HUES64 (cell line): ENCODE measurements around the gene ZNF57.
"Not testable (repeated sequence)": the region's sequence is repeated elsewhere in the genome, so short reads cannot be mapped to it uniquely, and the experiment has no call there.

Experiments used
- H3K27ac ChIP-seq: 2 replicates; pipeline ENCODE4 v1.7.0; 2013; ENCODE audit warnings: low read depth, low read length, inconsistent platforms
- H3K27me3 ChIP-seq: 2 replicates; pipeline ENCODE4 v1.6.1; 2013; ENCODE audit warnings: mild to moderate bottlenecking, low read length; ENCODE audit not compliant: insufficient read depth
- H3K36me3 ChIP-seq: 2 replicates; pipeline ENCODE4 v1.6.1; 2013; ENCODE audit warnings: mild to moderate bottlenecking, low read length; ENCODE audit not compliant: insufficient read depth
- H3K4me1 ChIP-seq: 2 replicates; pipeline ENCODE4 v1.6.1; 2013; ENCODE audit warnings: mild to moderate bottlenecking, low read length, moderate library complexity; ENCODE audit not compliant: insufficient read depth
- H3K4me3 ChIP-seq: 2 replicates; pipeline ENCODE4 v1.5.1; 2013; ENCODE audit warnings: mild to moderate bottlenecking, low read length, moderate library complexity
- H3K9ac ChIP-seq: 2 replicates; pipeline ENCODE4 v1.6.1; 2013; ENCODE audit warnings: mild to moderate bottlenecking, low read depth, low read length
- H3K9me3 ChIP-seq: 2 replicates; pipeline ENCODE4 v1.6.1; 2013; ENCODE audit warnings: low read depth, low read length; ENCODE audit not compliant: insufficient read depth
- WGBS: fragments of 150-250, 120-280 bp; methylation state at CpG from one replicate; pipeline ENCODE4 v1.1.7; 2013; ENCODE audit warnings: missing lambda C conversion rate; 5-methylcytosine and 5-hydroxymethylcytosine counted together

The ZNF57 gene

GRCh38 chr19:2902590-2903218, 2.0 kb downstream of the ZNF57 start:
- Histone ChIP-seq H3K27me3 (no peaks in the 10 kb centered on the region), H3K36me3 (no peaks in the 10 kb centered on the region), H3K4me1 (peaks cover 4% of the 10 kb centered on the region; the same call in 1 of the 2 replicates), H3K9ac (no peak overlapping the region), H3K9me3 (no peaks in the 10 kb centered on the region), H3K4me3 (no peak overlapping the region), H3K27ac (no peak overlapping the region)
- WGBS, result 83% methylated on average over 13 of the region's 13 CpGs

DNA sequence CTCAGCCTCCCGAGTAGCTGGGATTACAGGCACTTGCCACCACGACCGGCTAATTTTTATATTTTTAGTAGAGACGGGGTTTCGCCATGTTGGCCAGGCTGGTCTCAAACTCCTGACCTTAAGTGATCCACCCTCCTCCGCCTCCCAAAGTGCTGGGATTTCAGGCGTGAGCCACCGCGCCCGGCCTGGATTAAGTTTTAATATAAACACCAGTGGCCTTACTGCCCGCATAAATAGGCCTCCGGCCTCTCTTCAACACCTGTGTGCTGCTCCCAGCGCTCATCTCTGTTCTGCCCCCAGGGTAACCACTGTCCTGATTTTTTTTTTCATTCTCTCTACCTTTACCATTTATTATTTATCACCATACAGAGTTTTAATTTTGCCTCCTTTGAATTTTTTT, 2.6 kb downstream of the ZNF57 start:
- not testable (repeated sequence) for H3K4me3 ChIP-seq, H3K9ac ChIP-seq, H3K4me1 ChIP-seq, H3K27ac ChIP-seq, H3K36me3 ChIP-seq, H3K9me3 ChIP-seq, H3K27me3 ChIP-seq
- 97% methylated on average over 13 of the region's 13 CpGs for WGBS

DNA sequence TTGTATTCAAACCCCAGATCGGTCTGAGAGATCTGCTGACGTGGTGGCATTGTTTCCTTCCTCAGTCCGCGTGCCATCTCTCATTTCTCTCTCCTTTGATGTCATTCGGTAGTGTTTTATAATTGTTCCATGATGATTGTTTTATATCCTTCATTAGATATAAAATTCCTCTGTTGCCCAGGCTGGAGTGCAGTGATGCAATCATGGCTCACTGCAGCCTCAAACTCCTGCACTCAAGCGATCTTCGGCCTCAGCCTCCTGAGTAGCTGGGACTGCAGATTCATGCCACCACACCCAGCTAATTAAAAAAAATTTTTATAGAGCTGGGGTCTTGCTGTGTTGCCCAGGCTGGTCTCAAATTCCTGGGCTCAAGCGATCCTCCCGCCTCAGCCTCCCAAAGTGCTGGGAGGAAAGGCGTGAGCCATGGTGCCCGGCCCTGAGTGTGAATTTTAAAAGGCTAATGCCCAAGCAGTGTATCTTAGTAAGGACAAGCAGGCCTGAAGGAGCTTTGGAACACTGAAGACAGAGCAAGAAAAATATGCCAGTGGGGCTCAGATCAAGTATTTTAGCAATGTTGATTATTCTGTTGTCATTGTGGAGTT, 5.3 kb downstream of the ZNF57 start:
- Histone ChIP-seq H3K27me3 (no peaks in the 10 kb centered on the region), H3K9ac (no peak overlapping the region), H3K36me3 (no peaks in the 10 kb centered on the region), H3K4me3 (no peak overlapping the region), H3K27ac (no peak overlapping the region), H3K9me3 (no peaks in the 10 kb centered on the region), H3K4me1 (peaks cover 4% of the 10 kb centered on the region; the same call in 1 of the 2 replicates)
- 97% methylated on average over 9 of the region's 11 CpGs for WGBS

- H3K4me3 ChIP-seq, result no peak overlapping the region
- H3K4me1 ChIP-seq, result peaks cover 4% of the 10 kb centered on the region; the same call in 1 of the 2 replicates
- H3K36me3 ChIP-seq, result no peaks in the 10 kb centered on the region
- no peak overlapping the region for H3K27ac ChIP-seq
- no peaks in the 10 kb centered on the region for H3K9me3 ChIP-seq
- peak overlapping the region; percentile 31; the same call in 1 of the 2 replicates for H3K9ac ChIP-seq
- no peaks in the 10 kb centered on the region for H3K27me3 ChIP-seq
- WGBS, result 91% methylated on average over 20 of the region's 20 CpGs
Measured at GRCh38 chr19:2906631-2907195, 6.0 kb downstream of the ZNF57 start.

DNA sequence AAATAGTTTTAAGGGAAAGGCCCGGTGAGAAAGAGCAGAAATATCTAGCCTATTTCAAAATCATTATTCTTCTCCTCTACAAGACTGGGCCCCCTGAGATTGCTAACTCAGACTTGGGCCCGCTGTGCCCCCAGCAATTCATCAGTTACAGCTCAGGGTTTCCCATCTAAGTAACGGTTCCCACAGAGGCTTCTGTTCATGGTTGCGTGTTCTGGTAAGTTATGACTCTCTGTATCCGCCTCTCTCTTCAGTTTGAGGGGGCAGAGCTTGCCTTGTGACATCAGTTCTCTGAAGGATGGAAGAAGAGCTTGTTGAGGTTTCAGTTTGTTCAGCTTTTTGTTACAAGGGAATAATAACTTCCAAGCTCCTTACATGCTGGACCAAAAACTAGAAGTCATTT, 11.6 kb downstream of the ZNF57 start:
- H3K4me1 ChIP-seq, result no peaks in the 10 kb centered on the region
- H3K27ac ChIP-seq, result no peak overlapping the region
- no peak overlapping the region for H3K4me3 ChIP-seq
- H3K36me3 ChIP-seq, result peaks cover 26% of the 10 kb centered on the region
- WGBS, result 96% methylated on average over 5 of the region's 5 CpGs
- no peaks in the 10 kb centered on the region for H3K27me3 ChIP-seq
- peaks cover 23% of the 10 kb centered on the region for H3K9me3 ChIP-seq
- no peak overlapping the region for H3K9ac ChIP-seq

DNA sequence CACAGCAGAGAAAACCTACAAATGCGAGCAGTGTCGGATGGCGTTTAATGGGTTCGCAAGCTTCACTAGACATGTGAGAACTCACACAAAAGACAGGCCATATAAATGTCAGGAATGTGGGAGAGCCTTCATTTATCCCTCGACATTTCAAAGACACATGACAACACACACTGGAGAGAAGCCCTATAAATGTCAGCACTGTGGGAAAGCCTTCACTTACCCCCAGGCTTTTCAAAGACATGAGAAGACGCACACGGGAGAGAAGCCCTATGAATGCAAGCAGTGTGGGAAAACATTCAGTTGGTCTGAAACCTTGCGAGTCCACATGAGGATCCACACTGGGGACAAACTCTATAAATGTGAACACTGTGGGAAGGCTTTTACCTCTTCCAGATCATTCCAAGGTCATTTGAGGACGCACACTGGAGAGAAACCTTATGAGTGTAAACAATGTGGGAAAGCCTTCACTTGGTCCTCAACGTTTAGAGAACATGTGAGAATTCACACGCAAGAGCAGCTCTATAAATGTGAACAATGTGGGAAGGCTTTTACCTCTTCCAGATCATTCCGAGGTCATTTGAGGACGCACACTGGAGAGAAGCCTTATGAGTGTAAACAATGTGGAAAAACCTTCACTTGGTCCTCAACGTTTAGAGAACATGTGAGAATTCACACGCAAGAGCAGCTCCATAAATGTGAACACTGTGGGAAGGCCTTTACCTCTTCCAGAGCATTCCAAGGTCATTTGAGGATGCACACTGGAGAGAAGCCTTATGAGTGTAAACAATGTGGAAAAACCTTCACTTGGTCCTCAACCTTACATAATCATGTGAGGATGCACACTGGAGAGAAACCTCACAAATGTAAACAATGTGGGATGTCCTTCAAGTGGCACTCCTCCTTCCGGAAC, 16.8 kb downstream of the ZNF57 start:
- no peak overlapping the region for H3K4me3 ChIP-seq
- no peaks in the 10 kb centered on the region for H3K4me1 ChIP-seq
- no peak overlapping the region for H3K27ac ChIP-seq
- peaks cover 47% of the 10 kb centered on the region for H3K36me3 ChIP-seq
- no peaks in the 10 kb centered on the region for H3K27me3 ChIP-seq
- WGBS, result 97% methylated on average over 16 of the region's 16 CpGs
- no peak overlapping the region for H3K9ac ChIP-seq
- peaks cover 37% of the 10 kb centered on the region for H3K9me3 ChIP-seq

DNA sequence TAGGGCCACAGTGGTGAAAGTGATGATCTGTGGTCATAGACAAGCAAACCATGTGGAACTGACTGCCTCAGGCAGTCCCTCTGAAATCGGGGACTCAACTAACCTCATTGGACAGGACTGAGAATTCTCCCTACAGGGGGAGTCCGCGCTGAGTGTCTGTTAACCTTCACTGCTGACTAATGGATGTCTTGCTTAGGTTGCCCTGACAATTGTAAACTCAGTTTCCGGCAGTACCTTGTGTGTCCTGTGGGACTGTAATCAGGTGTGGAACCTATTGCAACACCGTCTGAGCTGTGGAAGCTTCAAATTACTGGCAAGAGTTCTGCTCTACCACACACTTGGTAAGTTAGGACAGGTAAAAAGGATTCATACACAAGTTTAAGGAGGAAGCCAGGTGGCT, 22.3 kb downstream of the ZNF57 start:
- Histone ChIP-seq H3K9ac (no peak overlapping the region), H3K36me3 (peaks cover 19% of the 10 kb centered on the region), H3K4me3 (no peak overlapping the region), H3K4me1 (peaks cover 8% of the 10 kb centered on the region; the same call in 1 of the 2 replicates), H3K9me3 (peaks cover 11% of the 10 kb centered on the region; the same call in 1 of the 2 replicates), H3K27me3 (no peaks in the 10 kb centered on the region), H3K27ac (no peak overlapping the region)
- 76% methylated on average over 5 of the region's 5 CpGs for WGBS

DNA sequence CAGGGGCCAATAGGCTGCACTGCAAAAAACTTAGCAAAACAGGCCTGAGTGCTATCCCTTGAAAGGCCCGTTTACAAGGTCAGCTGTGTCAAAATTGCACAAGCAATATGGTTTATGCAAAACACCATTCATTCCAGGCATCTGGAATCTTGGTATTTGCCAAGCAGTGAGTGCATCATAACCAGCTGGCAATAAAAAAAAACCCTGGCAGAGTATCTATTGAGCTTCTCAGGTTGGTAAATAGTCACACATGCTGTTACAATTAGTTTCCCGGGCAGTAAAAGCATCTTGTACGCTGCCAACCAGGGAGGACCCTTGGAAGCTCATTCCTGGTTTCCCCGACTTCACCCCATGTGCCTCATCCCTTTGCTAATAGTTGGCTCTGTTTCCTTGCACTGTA, 22.8 kb downstream of the ZNF57 start:
- H3K9me3 ChIP-seq, result peaks cover 6% of the 10 kb centered on the region; the same call in 1 of the 2 replicates
- no peaks in the 10 kb centered on the region for H3K27me3 ChIP-seq
- no peak overlapping the region for H3K9ac ChIP-seq
- H3K36me3 ChIP-seq, result peaks cover 14% of the 10 kb centered on the region; the same call in 1 of the 2 replicates
- H3K4me1 ChIP-seq, result peaks cover 8% of the 10 kb centered on the region; the same call in 1 of the 2 replicates
- no peak overlapping the region for H3K4me3 ChIP-seq
- WGBS, result 82% methylated on average over 4 of the region's 4 CpGs
- no peak overlapping the region for H3K27ac ChIP-seq

- Histone ChIP-seq H3K4me3 (no peak overlapping the region), H3K9me3 (peaks cover 7% of the 10 kb centered on the region), H3K4me1 (peaks cover 8% of the 10 kb centered on the region; the same call in 1 of the 2 replicates), H3K27ac (no peak overlapping the region), H3K36me3 (peaks cover 6% of the 10 kb centered on the region; the same call in 1 of the 2 replicates), H3K27me3 (no peaks in the 10 kb centered on the region), H3K9ac (no peak overlapping the region)
- WGBS, result 95% methylated on average over 53 of the region's 53 CpGs
Measured at GRCh38 chr19:2926341-2927031, 25.8 kb downstream of the ZNF57 start.

DNA sequence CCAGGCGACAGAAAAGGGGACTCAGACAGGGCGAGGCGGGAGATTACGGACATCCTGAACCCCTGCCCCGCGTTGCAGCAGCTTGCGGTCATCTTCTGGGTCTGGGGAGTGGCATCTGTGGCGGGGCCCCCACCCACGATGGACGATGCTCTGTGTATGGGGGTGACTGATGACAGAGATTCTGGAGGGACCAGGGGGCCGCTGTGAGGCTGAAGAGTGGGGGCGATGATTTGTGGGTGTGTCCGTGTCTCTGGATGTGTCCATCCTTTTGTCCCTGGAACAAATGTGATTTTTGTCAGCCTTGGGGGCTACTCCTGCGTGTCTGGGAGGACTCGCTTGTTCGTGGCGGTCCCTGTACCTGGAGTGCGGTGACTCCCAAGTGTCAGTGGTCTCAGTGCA, 26.3 kb downstream of the ZNF57 start:
- H3K9ac ChIP-seq, result no peak overlapping the region
- H3K9me3 ChIP-seq, result peaks cover 10% of the 10 kb centered on the region
- peaks cover 7% of the 10 kb centered on the region; the same call in 1 of the 2 replicates for H3K36me3 ChIP-seq
- peaks cover 8% of the 10 kb centered on the region; the same call in 1 of the 2 replicates for H3K4me1 ChIP-seq
- H3K27me3 ChIP-seq, result no peaks in the 10 kb centered on the region
- no peak overlapping the region for H3K4me3 ChIP-seq
- 97% methylated on average over 18 of the region's 18 CpGs for WGBS
- H3K27ac ChIP-seq, result no peak overlapping the region
